K562 (cell line): Measurements from ENCODE around the gene HPSE2. TPM values are rescaled to one million over a fixed set of nuclear protein-coding genes. Genes with fewer than 3 reads are reported as not detected.

Experiments used
- ATAC-seq: fragments of 200-7000 bp; cut with Tn5 transposase; 3 replicates; pipeline ENCODE4 v1.9.1; 2020; ENCODE audit warnings: moderate library complexity
- BruUV-seq: library from RNA; stranded (reverse); fragments of 400-500 nt; replicated peaks from 2 replicates; lab custom pipeline; 2021; lab: Mats Ljungman, UMichigan
- CTCF ChIA-PET: fragments of 300-600 bp; formaldehyde crosslinking; extraction: SDS; loops from one replicate; lab custom pipeline; 2021; ENCODE audit warnings: low intra/inter-chr PET ratio; lab: Yijun Ruan, JAX
- POLR2A ChIA-PET: fragments of 300-600, 350-650 bp; sonication (Branson Sonifier 250); formaldehyde crosslinking; extraction: SDS; loops from one replicate; lab custom pipeline; 2021; ENCODE audit warnings: antibody characterized with exemption, inconsistent platforms; lab: Yijun Ruan, JAX
- DNase-seq, 4 experiments: peaks; one replicate each; pipeline versions ENCODE4 v3.0.0 to v3.0.0-alpha.2; 2011 to 2018; ENCODE audit warnings: low spot score in 3 of 4, mixed read lengths in 3 of 4; ENCODE audit errors: extremely low read depth in 1 of 4
- FAIRE-seq: peaks from 2 replicates; lab custom pipeline; 2011; peaks lifted over from hg19 to GRCh38; lab: Jason Lieb, UNC
- H2AFZ ChIP-seq: 2 replicates; pipeline ENCODE4 v1.6.0; 2011; ENCODE audit warnings: low read depth, low read length, control low read depth, inconsistent platforms
- H3K27ac ChIP-seq: fragments of 200-600 bp; 3 replicates; pipeline ENCODE4 v1.8.0; 2011; ENCODE audit warnings: low read depth, mild to moderate bottlenecking, control low read depth, inconsistent platforms, low read length, moderate library complexity, mixed read lengths; ENCODE audit errors: extremely low read depth
- H3K27me3 ChIP-seq, 2 experiments: fragments of 300-600 bp in 1 of 2; 2 replicates in 1 of 2; 3 replicates in 1 of 2; pipeline versions ENCODE4 v1.6.0 to v1.8.0; 2011; ENCODE audit warnings: inconsistent platforms in 2 of 2, low read length in 2 of 2, mild to moderate bottlenecking in 1 of 2, mixed read lengths in 1 of 2, moderate library complexity in 1 of 2; ENCODE audit not compliant: control insufficient read depth in 2 of 2, insufficient read depth in 2 of 2
- H3K36me3 ChIP-seq: fragments of 300-600 bp; 3 replicates; pipeline ENCODE4 v1.8.0; 2011; ENCODE audit warnings: mild to moderate bottlenecking, low read length, inconsistent platforms; ENCODE audit not compliant: control insufficient read depth, insufficient read depth
- H3K4me1 ChIP-seq, 2 experiments: fragments of 200-600 bp in 1 of 2; replicated peaks in 1 of 2; 2 replicates in 1 of 2; 3 replicates in 1 of 2; pipeline versions ENCODE4 v1.5.1 to v1.8.0; 2011; ENCODE audit warnings: inconsistent platforms in 2 of 2, low read length in 2 of 2, mild to moderate bottlenecking in 1 of 2, mixed read lengths in 1 of 2, moderate library complexity in 1 of 2; ENCODE audit not compliant: control insufficient read depth in 2 of 2, insufficient read depth in 2 of 2
- H3K4me2 ChIP-seq: 2 replicates; pipeline ENCODE4 v1.6.1; 2011; ENCODE audit warnings: low read length, control low read depth, inconsistent platforms, mixed read lengths; ENCODE audit not compliant: insufficient read depth
- H3K4me3 ChIP-seq: fragments of 200-600 bp; sonication (generic), shearing (Covaris generic); 2 replicates; pipeline ENCODE4 v1.5.1; 2016; ENCODE audit warnings: control low read depth, inconsistent platforms
- H3K79me2 ChIP-seq: fragments of 200-600 bp; 3 replicates; pipeline ENCODE4 v1.8.0; 2011; ENCODE audit warnings: low read length, inconsistent platforms; ENCODE audit not compliant: control insufficient read depth, insufficient read depth
- H3K9ac ChIP-seq, 2 experiments: 2 replicates each; pipeline versions ENCODE4 v1.6.0 to v1.6.1; 2011; ENCODE audit warnings: low read depth in 2 of 2, low read length in 2 of 2, control low read depth in 1 of 2, inconsistent platforms in 1 of 2, mild to moderate bottlenecking in 1 of 2, mixed read lengths in 1 of 2; ENCODE audit not compliant: insufficient read depth in 1 of 2
- H3K9me1 ChIP-seq: one replicate; pipeline ENCODE4 v1.6.0; 2011; ENCODE audit warnings: inconsistent platforms, mild to moderate bottlenecking, low read length, moderate library complexity; ENCODE audit not compliant: control insufficient read depth, insufficient read depth
- H3K9me3 ChIP-seq: replicated peaks from 2 replicates; pipeline ENCODE4 v1.5.1; 2011; ENCODE audit warnings: low read depth, low read length, inconsistent platforms; ENCODE audit not compliant: control insufficient read depth, insufficient read depth
- H4K20me1 ChIP-seq: replicated peaks from 2 replicates; pipeline ENCODE4 v1.6.1; 2011; ENCODE audit warnings: low read length, inconsistent platforms, mixed read lengths; ENCODE audit not compliant: control insufficient read depth, insufficient read depth
- ARID4B ChIP-seq: sonication (generic); formaldehyde crosslinking; IDR thresholded peaks from 2 replicates; pipeline ENCODE4 v1.8.0; 2022; ENCODE audit warnings: mild to moderate bottlenecking, missing genetic modification reagents
- C11orf30 ChIP-seq: fragments of 450-650 bp; IDR thresholded peaks from 2 replicates; pipeline ENCODE4 v1.6.1; 2016; ENCODE audit warnings: low read depth, mild to moderate bottlenecking
- CBX5 ChIP-seq: IDR thresholded peaks from 2 replicates; pipeline ENCODE4 v1.6.1; 2014; ENCODE audit warnings: low read depth, borderline replicate concordance
- MAFF ChIP-seq: IDR thresholded peaks from 2 replicates; pipeline ENCODE4 v1.6.1; 2012; ENCODE audit warnings: low read length, improper control_type of control experiment
- ZFP36 ChIP-seq: fragments of 150-350 bp; IDR thresholded peaks from 2 replicates; pipeline ENCODE4 v1.6.1; 2018; ENCODE audit warnings: low read length, low read depth; ENCODE audit not compliant: partially characterized antibody
- WGBS: fragments of 100-300 bp; shearing (Covaris generic); methylation state at CpG from one replicate; pipeline ENCODE4 v1.1.6; 2016; ENCODE audit warnings: low coverage, mixed read lengths; ENCODE audit not compliant: insufficient coverage; ENCODE audit errors: missing lambda C conversion rate; 5-methylcytosine and 5-hydroxymethylcytosine counted together
- in situ Hi-C: fragments of 300-500 bp; cut with MboI; formaldehyde crosslinking; loops from 4 replicates; pipeline ENCODE4 v1.15.0; 2018; ENCODE audit warnings: inconsistent platforms, mixed read lengths
- intact Hi-C: fragments of 100-400 bp; cut with micrococcal nuclease; formaldehyde crosslinking; loops from 2 replicates; pipeline ENCODE4 v1.14.2; 2022
- polyA plus RNA-seq, 8 experiments: library from polyadenylated mRNA; depleted of rRNA in 4 of 8; stranded (reverse) in 5 of 8; unstranded in 3 of 8; fragments of >200 nt; fragmentation: Nextera tagmentation in 2 of 8; fragmentation: Illumina TruSeq in 1 of 8; extraction: Ambion mirVana in 2 of 8; extraction: Trizol in 1 of 8; gene quantifications; 2 replicates each; pipeline versions ENCODE4 v1.2.1 to v1.2.3, GENCODE V29; 2011 to 2014; ENCODE audit warnings: inconsistent platforms in 1 of 8, missing spikeins in 1 of 8
- total RNA-seq, 7 experiments: library from RNA; depleted of rRNA in 6 of 7; stranded (reverse); fragments of >200 nt in 6 of 7; fragmentation: Illumina TruSeq in 2 of 7; extraction: Trizol in 2 of 7; gene quantifications; 2 replicates each; pipeline versions ENCODE4 v1.2.1 to v1.2.3, GENCODE V29; 2011 to 2021; ENCODE audit warnings: low replicate concordance in 1 of 7
- TF ChIP-seq, protein P1 (sequence below): fragments of 450-650 bp; IDR thresholded peaks from 2 replicates; pipeline ENCODE4 v1.6.1; 2016; ENCODE audit warnings: missing biosample characterization, missing genetic modification characterization

The HPSE2 gene
- total and polyA plus RNA-seq, 9 of the 15 experiments (the other 6 are each of a cell fraction or from before 2014, with no cell fraction given): 0.03 to 0.10 (median 0.04) TPM; not detected in 2

DNA sequence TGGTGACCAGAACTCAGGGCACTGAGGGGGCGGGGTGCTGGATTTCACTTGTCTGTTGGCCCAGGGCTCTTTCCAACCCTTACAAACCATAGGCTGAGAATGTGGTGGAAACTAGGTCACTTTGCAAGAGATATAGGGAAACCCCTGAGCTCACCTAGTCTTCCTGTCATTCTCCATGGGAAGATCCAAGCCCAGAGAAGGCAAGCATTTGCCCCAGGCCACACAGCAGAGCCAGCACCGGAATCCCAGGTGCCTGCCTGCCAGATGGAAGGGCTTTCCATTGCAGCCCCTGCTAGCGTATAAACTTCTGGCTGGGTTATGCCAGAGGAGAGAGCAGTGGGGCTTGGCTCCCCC is 821.1 kb downstream of the HPSE2 start (continued):
- TF ChIP-seq, protein P1, sequence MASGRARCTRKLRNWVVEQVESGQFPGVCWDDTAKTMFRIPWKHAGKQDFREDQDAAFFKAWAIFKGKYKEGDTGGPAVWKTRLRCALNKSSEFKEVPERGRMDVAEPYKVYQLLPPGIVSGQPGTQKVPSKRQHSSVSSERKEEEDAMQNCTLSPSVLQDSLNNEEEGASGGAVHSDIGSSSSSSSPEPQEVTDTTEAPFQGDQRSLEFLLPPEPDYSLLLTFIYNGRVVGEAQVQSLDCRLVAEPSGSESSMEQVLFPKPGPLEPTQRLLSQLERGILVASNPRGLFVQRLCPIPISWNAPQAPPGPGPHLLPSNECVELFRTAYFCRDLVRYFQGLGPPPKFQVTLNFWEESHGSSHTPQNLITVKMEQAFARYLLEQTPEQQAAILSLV (tag): no peak
- TF ChIP-seq C11orf30: no peak
- TF ChIP-seq ZFP36: peak; percentile 83
- TF ChIP-seq ARID4B (CRISPR knock-in tag): no peak
- TF ChIP-seq, all 486 proteins: peak for 6

- H3K79me2 ChIP-seq: no peaks in the 10 kb centered on the region
- H3K36me3 ChIP-seq: 0 out of 3 replicates have a peak, but pooled peaks cover 4% of the 10 kb centered on the region
- no peak overlapping the region for H3K27ac ChIP-seq
- 30% methylated on average over 1 of the region's 1 CpG for WGBS
- no peak overlapping the region for H2AFZ ChIP-seq
- no peaks in the 10 kb centered on the region for H3K9me1 ChIP-seq
- H4K20me1 ChIP-seq: no peaks in the 10 kb centered on the region
- no peaks in the 10 kb centered on the region for H3K9me3 ChIP-seq
- in situ Hi-C loops (no loop called here), intact Hi-C loops (no loop called here)
- no peak overlapping the region for H3K4me3 ChIP-seq
- no peak for FAIRE-seq
- ChIA-PET CTCF (no interaction called here), POLR2A (interaction anchor here (0.9 kb wide), 1 partner anchor 32 kb away, joined by 3 read pairs; no protein-coding TSS in a partner anchor)
- DNase-seq: no peak
- no peak for ATAC-seq
- no TSS peak for BruUV-seq
- H3K9ac ChIP-seq: no peak overlapping the region
- peaks cover 8 to 21% of the 10 kb centered on the region in 2 experiments; a peak in 4 of 5 replicates for H3K4me1 ChIP-seq
- H3K27me3 ChIP-seq: no peaks in the 10 kb centered on the region; a peak in 1 of 5 replicates
- no peak for TF ChIP-seq MAFF
- TF ChIP-seq CBX5: no peak
- TF ChIP-seq, all 486 proteins: peak for 0
- no peak overlapping the region for H3K4me2 ChIP-seq
Measured at GRCh38 chr10:98411768-98412167, 823.9 kb downstream of the HPSE2 start.
